Kidney (tissue), 14 donors: ENCODE results near the gene PPP4R3B. TPM values are rescaled to one million over a fixed set of nuclear protein-coding genes. Genes with fewer than 3 reads are reported as not detected.

Source experiments
- DNase-seq, 5 donors: peaks; one replicate each; pipeline ENCODE4 v3.0.0-alpha.2; 2013 to 2020
- FAIRE-seq: peaks from 2 replicates; lab custom pipeline; 2012; peaks lifted over from hg19 to GRCh38; lab: Jason Lieb, UNC
- H3K27ac ChIP-seq, 2 donors: one replicate each; pipeline ENCODE4 v1.7.0; 2013; ENCODE audit warnings: low read depth in 2 of 2, low read length in 2 of 2, inconsistent platforms in 1 of 2
- H3K27me3 ChIP-seq: one replicate; pipeline ENCODE4 v1.7.1; 2013; ENCODE audit warnings: low read length, inconsistent platforms; ENCODE audit not compliant: control insufficient read depth, insufficient read depth
- H3K36me3 ChIP-seq, 3 donors: one replicate each; pipeline versions ENCODE4 v1.7.0 to v1.7.1; 2013; ENCODE audit warnings: low read length in 3 of 3, control low read depth in 1 of 3, inconsistent platforms in 1 of 3; ENCODE audit not compliant: insufficient read depth in 3 of 3, control insufficient read depth in 2 of 3
- H3K4me1 ChIP-seq, 3 donors: one replicate each; pipeline versions ENCODE4 v1.7.0 to v1.7.1; 2013; ENCODE audit warnings: low read length in 3 of 3, inconsistent platforms in 1 of 3, low read depth in 1 of 3; ENCODE audit not compliant: control insufficient read depth in 2 of 3, insufficient read depth in 2 of 3
- H3K4me3 ChIP-seq, 3 donors: one replicate each; pipeline versions ENCODE4 v1.7.0 to v1.8.1; 2013; ENCODE audit warnings: low read length in 3 of 3, control low read depth in 1 of 3, inconsistent platforms in 1 of 3
- H3K9ac ChIP-seq, 3 donors: one replicate each; pipeline versions ENCODE4 v1.7.0 to v1.7.1; 2013; ENCODE audit warnings: low read length in 3 of 3, control low read depth in 1 of 3, inconsistent platforms in 1 of 3
- H3K9me3 ChIP-seq, 3 donors: one replicate each; pipeline versions ENCODE4 v1.7.0 to v1.7.1; 2013; ENCODE audit warnings: low read length in 3 of 3, control low read depth in 1 of 3, inconsistent platforms in 1 of 3; ENCODE audit not compliant: control insufficient read depth in 2 of 3, insufficient read depth in 1 of 3
- CTCF ChIP-seq: IDR thresholded peaks from 3 replicates; pipeline ENCODE4 v1.5.1; 2012; ENCODE audit warnings: mild to moderate bottlenecking, moderate library complexity, borderline replicate concordance; ENCODE audit not compliant: insufficient read depth; ENCODE audit errors: extremely low read depth
- intact Hi-C: fragments of 100-400 bp; cut with DNase I; formaldehyde crosslinking; loops from one replicate; pipeline ENCODE4 v1.11.1; 2022
- polyA plus RNA-seq: library from polyadenylated mRNA; stranded (reverse); fragments of 350-450 nt; fragmentation: Illumina TruSeq; extraction: RNeasy Lipid Tissue Mini Kit (QIAGEN cat#74804); gene quantifications from one replicate; pipeline ENCODE4 v1.2.3, GENCODE V29; 2014; ENCODE audit warnings: low read depth, low replicate concordance; ENCODE audit not compliant: insufficient read depth
- total RNA-seq: library from RNA; stranded (reverse); fragmentation: NEBNext Ultra II Directional; extraction: Animal tissue kit (Norgen Biotek cat#: 25700); gene quantifications from one replicate; pipeline ENCODE4 v1.2.1, GENCODE V29; 2021
- donor health status: control.
- donor health status: control.
- donor health status: control.
- donor health status: control.
- donor health status: control.
- donor health status: DM: yes; HTN: yes; CAD: no.
- donor health status: Normal renal cell carcinoma (clear cell type).

Gene PPP4R3B
- total and polyA plus RNA-seq, 2 donors from 2014 or later, result 24.0 to 66.0 TPM

GRCh38 chr2:55567298-55567697 is 50.1 kb downstream of the PPP4R3B start:
- H3K9me3 ChIP-seq, result no peaks in the 10 kb centered on the region
- H3K27ac ChIP-seq, result no peak overlapping the region
- no peak overlapping the region for H3K4me3 ChIP-seq
- TF ChIP-seq CTCF, result no peak
- H3K4me1 ChIP-seq, result no peaks in the 10 kb centered on the region
- peaks cover 8 to 27% (median 10%) of the 10 kb centered on the region in 3 donors for H3K36me3 ChIP-seq
- intact Hi-C loops, result no loop called here
- FAIRE-seq (no peak), DNase-seq (no peak)
- no peaks in the 10 kb centered on the region for H3K27me3 ChIP-seq
- H3K9ac ChIP-seq, result no peak overlapping the region

- no peak for TF ChIP-seq CTCF
- H3K4me1 ChIP-seq, result no peaks in the 10 kb centered on the region
- H3K36me3 ChIP-seq, result peaks cover 8 to 33% (median 10%) of the 10 kb centered on the region in 3 donors
Measured at GRCh38 chr2:55565613-55566012, 51.8 kb downstream of the PPP4R3B start.

GRCh38 chr2:55560855-55561254 is 56.6 kb downstream of the PPP4R3B start:
- TF ChIP-seq CTCF, result no peak
- FAIRE-seq (no peak), DNase-seq (no peak)
- H3K36me3 ChIP-seq, result peaks cover 10 to 30% (median 13%) of the 10 kb centered on the region in 3 donors
- intact Hi-C loops, result no loop called here
- H3K9me3 ChIP-seq, result no peaks in the 10 kb centered on the region
- H3K4me3 ChIP-seq, result no peak overlapping the region
- H3K9ac ChIP-seq, result no peak overlapping the region
- no peak overlapping the region for H3K27ac ChIP-seq
- no peaks in the 10 kb centered on the region for H3K4me1 ChIP-seq
- no peaks in the 10 kb centered on the region for H3K27me3 ChIP-seq

More at GRCh38 chr2:55565613-55566012, 51.8 kb downstream of the PPP4R3B start:
- DNase-seq (no peak), FAIRE-seq (no peak)
- H3K27ac ChIP-seq, result no peak overlapping the region
- no peak overlapping the region for H3K4me3 ChIP-seq
- no peaks in the 10 kb centered on the region for H3K9me3 ChIP-seq
- H3K9ac ChIP-seq, result no peak overlapping the region
- no peaks in the 10 kb centered on the region for H3K27me3 ChIP-seq
- intact Hi-C loops, result no loop called here

- H3K9me3 ChIP-seq, result no peaks in the 10 kb centered on the region
- no peak overlapping the region for H3K9ac ChIP-seq
- FAIRE-seq (no peak), DNase-seq (no peak)
- H3K4me1 ChIP-seq, result no peaks in the 10 kb centered on the region
- no peak overlapping the region for H3K27ac ChIP-seq
- peaks cover 5 to 12% (median 6%) of the 10 kb centered on the region in 3 donors for H3K36me3 ChIP-seq
- no peak overlapping the region for H3K4me3 ChIP-seq
- TF ChIP-seq CTCF, result no peak
- intact Hi-C loops, result no loop called here
- H3K27me3 ChIP-seq, result no peaks in the 10 kb centered on the region
Measured at GRCh38 chr2:55556809-55557208, 60.6 kb downstream of the PPP4R3B start.
